GM19395 (cell line): ENCODE measurements around the gene STARD8.

ENCODE experiments used
- ATAC-seq: cut with Tn5 transposase; IDR thresholded peaks from one replicate; pipeline ENCODE4 v1.9.1; 2021; ENCODE audit warnings: mild to moderate bottlenecking, moderate library complexity; ENCODE audit not compliant: unreplicated experiment

STARD8 gene

DNA sequence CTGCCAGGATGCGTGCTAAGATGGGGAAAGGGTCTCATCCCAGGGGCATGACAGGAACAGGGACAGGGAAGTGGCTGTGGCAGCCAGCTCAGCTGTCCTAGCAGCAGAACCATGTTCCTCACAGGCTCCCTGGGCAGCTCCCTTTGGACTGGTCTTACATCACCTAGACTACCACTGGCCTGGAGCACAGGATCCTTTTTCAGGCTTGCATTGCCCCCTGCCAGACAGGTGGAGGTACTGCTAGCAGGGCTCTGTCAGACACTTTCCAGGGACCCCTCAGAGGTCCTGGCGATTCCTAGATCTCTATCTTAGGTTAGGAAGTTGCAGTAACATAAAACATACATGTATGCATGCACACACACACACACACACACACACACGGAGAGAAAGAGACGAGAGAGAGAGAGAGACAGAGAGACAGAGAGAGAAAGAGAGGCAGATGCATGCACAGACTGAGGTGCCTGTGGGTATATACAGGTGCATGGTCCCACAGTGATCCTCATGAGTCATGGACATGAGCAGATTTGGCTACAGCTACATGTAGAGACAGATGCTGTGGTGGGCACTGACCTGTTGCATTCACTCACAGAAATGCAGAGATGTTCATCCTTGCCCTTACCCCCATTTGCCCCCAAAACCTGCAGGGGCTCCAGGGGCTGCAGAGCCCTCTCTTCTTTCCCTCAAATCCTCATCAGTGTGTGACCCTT lies 63.6 kb downstream of the STARD8 start:
- ATAC-seq, result peak; percentile 69

- no peak for ATAC-seq
Measured at GRCh38 chrX:68711845-68712244, 64.4 kb downstream of the STARD8 start.

DNA sequence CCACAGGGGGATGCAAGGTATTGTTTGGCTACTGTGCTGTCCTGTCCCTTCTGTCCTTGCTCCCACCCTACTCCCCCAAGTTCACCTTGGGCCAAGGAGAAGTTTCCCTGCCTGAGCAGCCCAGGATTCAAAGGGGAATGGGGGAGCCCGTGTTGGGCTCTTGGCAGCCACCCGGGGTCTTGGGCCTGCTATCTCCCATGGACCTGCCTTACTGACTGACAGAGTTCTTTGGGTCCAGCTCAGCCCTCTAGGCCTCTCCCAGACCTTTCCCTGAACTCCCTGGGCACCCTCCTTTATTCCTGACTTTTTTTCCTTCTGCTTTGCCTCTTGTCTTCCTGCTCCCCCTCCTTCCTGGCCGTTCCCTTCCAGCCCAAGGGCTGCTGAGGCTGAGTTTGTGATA lies 67.4 kb downstream of the STARD8 start:
- no peak for ATAC-seq

GRCh38 chrX:68717196-68717595 lies 69.7 kb downstream of the STARD8 start:
- no peak for ATAC-seq

DNA sequence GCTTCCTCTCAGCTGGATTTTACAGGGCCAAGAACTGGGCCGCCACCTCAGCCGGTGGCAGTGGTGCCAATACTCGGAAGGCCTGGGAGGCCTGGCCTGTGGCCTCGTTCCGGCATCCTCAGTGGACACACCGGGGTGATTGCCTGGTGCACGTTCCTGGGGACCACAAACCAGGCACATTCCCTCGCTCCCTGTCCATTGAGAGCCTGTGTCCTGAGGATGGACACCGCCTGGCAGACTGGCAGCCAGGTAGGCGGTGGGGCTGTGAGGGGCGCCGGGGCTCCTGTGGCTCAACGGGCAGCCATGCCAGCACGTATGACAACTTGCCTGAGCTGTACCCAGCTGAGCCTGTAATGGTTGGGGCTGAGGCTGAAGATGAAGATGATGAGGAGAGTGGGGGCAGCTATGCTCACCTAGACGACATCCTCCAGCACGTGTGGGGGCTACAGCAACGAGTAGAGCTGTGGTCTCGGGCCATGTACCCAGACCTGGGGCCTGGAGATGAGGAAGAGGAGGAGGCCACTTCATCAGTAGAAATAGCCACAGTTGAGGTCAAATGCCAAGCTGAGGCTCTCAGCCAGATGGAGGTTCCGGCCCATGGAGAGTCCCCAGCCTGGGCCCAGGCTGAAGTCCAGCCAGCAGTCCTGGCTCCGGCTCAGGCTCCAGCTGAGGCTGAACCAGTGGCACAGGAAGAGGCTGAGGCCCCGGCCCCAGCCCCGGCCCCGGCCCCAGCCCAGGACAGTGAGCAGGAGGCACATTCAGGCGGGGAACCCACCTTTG lies 70.4 kb downstream of the STARD8 start:
- no peak for ATAC-seq

- ATAC-seq, result no peak
Measured at GRCh38 chrX:68718443-68718820, 71.0 kb downstream of the STARD8 start.

GRCh38 chrX:68719181-68719903 lies 71.9 kb downstream of the STARD8 start:
- ATAC-seq, result no peak

GRCh38 chrX:68719904-68720614 lies 72.6 kb downstream of the STARD8 start:
- ATAC-seq, result no peak

- ATAC-seq, result no peak
Measured at GRCh38 chrX:68720851-68721250, 73.4 kb downstream of the STARD8 start.

DNA sequence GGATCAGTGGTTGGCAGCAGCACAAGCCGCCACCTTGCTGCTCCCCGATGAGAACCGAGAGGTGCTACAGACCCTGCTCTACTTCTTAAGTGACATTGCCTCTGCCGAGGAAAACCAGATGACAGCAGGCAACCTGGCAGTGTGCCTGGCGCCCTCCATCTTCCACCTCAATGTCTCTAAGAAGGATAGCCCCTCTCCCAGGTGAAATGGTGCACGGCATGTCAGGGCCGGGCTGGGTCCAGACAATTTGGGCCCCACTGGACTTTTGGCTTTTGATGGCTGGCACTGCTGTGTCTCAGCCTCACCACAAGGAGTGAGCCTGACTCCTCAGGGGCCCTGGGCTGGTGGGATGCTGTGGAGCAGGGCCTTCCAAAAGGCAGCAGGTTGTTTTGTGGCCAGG lies 74.1 kb downstream of the STARD8 start:
- no peak for ATAC-seq

- no peak for ATAC-seq
Measured at GRCh38 chrX:68721991-68722860, 74.8 kb downstream of the STARD8 start.

DNA sequence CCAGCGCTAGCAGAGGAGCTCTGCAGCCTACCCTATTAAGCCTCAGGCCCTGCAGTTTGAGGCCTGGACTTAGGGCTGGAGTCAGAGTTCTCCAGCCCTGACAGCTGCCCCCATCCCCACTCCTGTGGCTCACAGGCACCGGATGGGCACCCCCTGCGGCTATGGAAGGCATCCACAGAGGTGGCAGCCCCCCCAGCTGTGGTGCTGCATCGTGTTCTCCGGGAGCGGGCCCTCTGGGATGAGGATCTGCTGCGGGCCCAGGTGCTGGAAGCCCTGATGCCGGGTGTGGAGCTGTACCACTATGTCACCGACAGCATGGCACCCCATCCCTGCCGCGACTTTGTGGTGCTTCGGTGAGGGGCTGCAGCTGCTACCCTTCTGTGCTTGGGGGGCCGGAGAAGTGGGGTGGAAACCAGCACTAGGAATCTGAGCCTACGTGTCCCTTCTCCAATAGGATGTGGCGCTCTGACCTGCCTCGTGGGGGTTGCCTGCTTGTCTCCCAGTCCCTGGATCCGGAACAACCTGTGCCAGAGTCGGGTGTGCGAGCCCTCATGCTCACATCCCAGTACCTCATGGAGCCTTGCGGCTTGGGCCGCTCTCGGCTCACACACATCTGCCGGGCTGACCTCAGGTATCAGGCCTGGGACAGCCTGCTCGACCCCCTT lies 76.2 kb downstream of the STARD8 start:
- no peak for ATAC-seq

- no peak for ATAC-seq
Measured at GRCh38 chrX:68724531-68725020, 77.1 kb downstream of the STARD8 start.

GRCh38 chrX:68725756-68726365 lies 78.4 kb downstream of the STARD8 start:
- no peak for ATAC-seq

GRCh38 chrX:68726366-68726765 lies 78.9 kb downstream of the STARD8 start:
- ATAC-seq, result no peak

DNA sequence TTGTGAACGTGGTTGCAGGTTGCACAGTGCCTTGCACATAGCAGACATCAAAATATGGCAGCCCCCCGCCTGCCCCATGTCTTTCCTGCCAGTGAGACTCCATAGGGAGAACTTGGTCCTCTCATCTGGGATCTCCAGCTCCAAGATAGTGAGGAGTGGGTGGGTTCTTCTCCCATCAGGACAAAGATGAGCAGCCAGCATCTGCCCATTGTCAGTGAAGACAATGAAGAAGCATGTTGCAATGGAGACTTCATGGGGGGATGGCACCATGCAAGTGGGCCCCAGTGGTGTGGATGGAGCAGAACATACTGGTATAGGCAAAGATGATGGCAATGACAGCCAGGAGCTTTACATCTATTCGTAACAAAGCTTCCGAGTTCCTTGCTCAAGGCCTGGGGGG lies 80.2 kb downstream of the STARD8 start:
- ATAC-seq, result no peak

DNA sequence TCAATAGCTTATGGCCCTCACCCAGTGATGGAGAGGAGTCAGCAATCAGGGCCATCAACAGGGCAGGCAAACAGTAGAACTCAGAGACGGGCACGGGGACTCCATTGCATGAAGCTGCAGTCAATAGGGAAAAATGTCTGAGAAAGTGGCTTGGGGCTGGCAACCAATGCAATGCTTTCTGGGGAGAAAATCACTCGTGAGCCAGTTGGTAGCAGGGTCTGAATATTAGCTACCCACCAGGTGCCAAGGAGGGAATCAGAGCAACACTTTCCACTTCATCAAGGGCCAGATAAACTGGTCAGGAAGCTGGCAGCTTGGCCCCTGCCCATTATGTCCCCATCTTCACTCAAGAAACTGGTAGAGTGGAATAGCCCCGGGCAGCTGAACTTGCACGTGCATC lies 80.7 kb downstream of the STARD8 start:
- ATAC-seq, result no peak

DNA sequence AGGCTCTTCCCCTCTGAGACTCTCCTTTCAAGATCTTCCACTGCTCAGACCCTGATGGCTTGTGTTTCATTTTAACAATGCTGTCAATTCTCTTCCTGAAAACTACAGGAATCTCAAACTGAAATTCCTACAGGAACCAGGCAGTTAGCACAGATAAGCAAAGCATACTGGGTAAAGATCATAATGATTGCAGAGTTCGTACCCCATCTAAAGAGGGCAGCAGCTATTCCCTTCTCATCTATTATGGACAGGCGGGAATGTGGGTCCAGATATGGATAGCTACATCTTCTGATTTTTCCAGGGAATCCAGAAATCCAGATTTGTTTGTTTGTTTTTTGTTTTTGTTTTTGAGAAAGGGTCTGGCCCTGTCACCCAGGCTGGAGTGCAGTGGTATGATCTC lies 83.8 kb downstream of the STARD8 start:
- no peak for ATAC-seq

DNA sequence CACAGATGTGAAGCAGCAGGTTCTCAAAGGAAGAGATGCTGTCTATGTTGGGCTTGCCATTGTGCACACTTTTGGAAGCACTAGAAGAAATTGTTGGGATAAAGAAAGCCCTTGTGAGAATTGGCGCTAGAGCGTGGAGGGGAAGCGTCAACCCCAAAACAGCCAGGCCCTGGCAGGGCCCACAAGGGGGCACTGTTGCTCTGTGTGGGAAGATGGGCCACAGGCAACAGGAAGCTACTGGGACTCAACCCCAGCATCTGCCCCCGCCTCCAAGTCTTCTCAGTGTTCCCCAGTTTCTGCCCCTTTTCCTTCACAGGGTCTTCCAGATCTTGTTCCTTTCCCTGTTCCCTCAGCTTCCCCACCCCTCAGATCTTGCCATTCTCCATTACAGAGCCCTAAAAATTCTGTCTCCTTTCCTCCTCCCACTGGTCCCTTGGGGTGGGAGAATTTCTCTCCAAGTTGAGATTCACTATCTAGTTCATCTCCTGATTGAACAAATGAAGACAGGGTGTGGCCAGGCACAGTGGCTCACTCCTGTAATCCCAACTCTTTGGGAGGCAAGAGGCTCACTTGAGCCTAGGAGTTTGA lies 85.5 kb downstream of the STARD8 start:
- peak; percentile 86 for ATAC-seq
